AG10803 (cell line): ENCODE data around the gene TBCEL.

Source experiments
- DNase-seq: peaks from one replicate; pipeline ENCODE4 v3.0.0; 2010; ENCODE audit warnings: low read depth
- H3K4me3 ChIP-seq: 2 replicates; pipeline ENCODE4 v1.5.1; 2011; ENCODE audit warnings: mild to moderate bottlenecking, low read length, control low read depth
- CTCF ChIP-seq: conservative IDR thresholded peaks from 2 replicates; pipeline ENCODE4 v1.5.1; 2011; ENCODE audit warnings: mild to moderate bottlenecking, low read length, control low read depth, inconsistent platforms

Gene TBCEL

GRCh38 chr11:121137005-121137404 is 113.1 kb downstream of the TBCEL start:
- no peak for DNase-seq
- no peak for TF ChIP-seq CTCF
- H3K4me3 ChIP-seq = no peak overlapping the region

GRCh38 chr11:121138259-121138658 is 114.4 kb downstream of the TBCEL start:
- TF ChIP-seq CTCF = no peak
- DNase-seq = no peak
- H3K4me3 ChIP-seq = no peak overlapping the region

GRCh38 chr11:121140369-121140768 is 116.5 kb downstream of the TBCEL start:
- no peak for DNase-seq
- TF ChIP-seq CTCF = no peak
- H3K4me3 ChIP-seq = no peak overlapping the region
